Measurements from ENCODE around the gene PTPRD.

GRCh38 chr9:10649076-10649475 lies 36.3 kb upstream of the PTPRD start:
- TF ChIP-seq CTCF (conservative IDR thresholded peaks at IDR 0.05; ENCODE audit: low read depth, low read length), result no peak
- no peak for TF ChIP-seq EZH2 (IDR thresholded peaks at IDR 0.05; ENCODE audit: borderline replicate concordance, low read depth, low read length, poor library complexity, severe bottlenecking)
